Stromal cell of bone marrow (primary cell): ENCODE measurements around the gene DHRSX.
"Not testable (repeated sequence)": the region's sequence is repeated elsewhere in the genome, so short reads cannot be mapped to it uniquely, and the experiment has no call there.

Experiments
- DNase-seq: peaks from one replicate; pipeline ENCODE4 v3.0.0-alpha.2; 2012; ENCODE audit warnings: low read depth

DHRSX gene

DNA sequence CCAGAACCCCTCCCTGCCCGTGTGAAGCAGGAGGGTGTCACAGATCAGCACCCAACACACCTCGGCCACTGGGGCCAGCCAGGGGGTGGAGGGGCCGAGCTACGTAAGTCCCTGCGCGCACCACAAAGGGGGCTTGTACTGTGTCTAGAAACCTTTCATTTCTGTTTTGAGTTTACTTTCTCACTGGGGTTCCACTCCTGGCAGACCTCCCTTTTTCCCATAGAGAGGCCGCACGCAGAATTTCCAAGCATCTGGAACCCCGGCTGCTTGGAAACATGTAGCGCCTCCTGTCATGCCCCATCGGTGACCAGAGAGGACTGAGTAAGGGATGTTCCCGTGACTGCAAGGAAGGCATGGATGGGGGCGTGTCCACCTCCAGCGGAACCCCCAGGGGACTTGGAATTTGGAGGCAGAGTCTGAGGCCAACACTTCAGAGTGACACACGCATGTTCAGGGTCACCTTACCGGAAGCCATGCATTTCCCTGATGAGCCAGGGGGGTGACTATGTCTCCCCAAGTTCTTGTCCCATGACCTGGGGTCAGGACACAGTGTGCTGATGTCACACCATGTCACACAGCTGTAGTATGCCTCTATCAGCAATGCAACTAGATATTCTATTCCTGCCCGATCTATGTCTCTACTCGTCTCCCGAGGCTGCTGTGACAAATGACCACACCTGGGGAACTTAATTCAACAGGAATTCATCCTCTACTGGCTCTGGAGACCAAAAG, 105.3 kb downstream of the DHRSX start:
- no peak for DNase-seq

GRCh38 chrX:2391869-2392606, 108.7 kb downstream of the DHRSX start:
- DNase-seq, result no peak

- DNase-seq, result no peak
These were observed 110.0 kb downstream of the DHRSX start for GRCh38 chrX:2390754-2391153.

DNA sequence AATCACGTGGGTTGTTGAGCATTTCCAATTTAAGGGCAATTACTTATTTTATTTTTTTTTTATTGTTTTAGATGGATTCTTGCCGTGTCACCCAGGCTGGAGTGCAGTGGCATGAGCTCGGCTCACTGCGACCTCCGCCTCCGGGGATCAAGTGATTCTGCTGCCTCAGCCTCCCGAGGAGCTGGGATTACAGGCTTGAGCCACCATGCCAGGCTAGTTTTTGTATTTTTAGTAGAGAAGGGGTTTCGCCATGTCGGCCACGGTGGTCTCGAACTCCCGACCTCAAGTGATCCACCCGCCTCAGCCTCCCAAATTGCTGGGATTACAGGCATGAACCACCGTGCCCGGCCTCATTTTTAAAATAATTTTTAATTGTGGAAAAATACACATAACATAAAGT, 111.0 kb downstream of the DHRSX start:
- not testable (repeated sequence) for DNase-seq

DNA sequence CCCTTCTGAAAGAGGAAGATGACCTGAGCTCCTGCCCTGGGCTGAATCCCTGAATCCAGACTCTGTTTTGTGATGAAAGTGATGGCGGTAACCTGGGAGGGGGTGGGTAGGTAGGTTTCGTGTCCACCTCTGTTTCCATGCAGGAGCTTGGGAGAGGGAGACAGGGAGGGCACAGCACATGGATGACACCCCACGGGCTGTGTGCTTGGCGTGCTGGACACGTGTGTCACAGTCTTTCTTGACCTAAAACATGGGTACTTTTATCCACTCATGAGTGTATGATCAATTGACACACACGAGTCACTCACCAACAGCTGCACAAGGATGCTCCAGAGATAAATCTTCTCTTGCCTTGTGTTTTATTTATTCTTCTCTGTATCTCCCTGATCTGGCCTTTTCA, 111.5 kb downstream of the DHRSX start:
- no peak for DNase-seq

DNA sequence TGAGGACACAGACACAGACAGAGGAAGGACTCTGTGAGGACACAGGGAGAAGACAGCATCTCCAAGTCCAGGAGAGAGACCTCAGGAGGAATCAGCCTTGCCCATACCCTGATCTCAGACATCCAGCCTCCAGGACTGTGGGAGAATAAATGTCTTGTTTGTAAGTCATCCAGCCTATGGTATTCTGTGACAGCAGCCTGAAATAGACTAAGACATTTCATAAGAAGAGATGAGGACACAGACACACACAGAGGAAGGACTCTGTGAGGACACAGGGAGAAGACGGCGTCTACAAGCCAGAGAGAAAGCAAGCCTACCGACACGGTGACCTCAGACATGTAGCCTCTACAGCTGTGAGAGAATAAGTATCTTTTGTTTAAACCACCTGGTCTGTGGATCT, 112.1 kb downstream of the DHRSX start:
- DNase-seq, result no peak

- DNase-seq, result no peak
These were observed 113.0 kb downstream of the DHRSX start for GRCh38 chrX:2387614-2388239.

GRCh38 chrX:2385224-2385623, 115.6 kb downstream of the DHRSX start:
- peak; percentile 58 for DNase-seq

- no peak for DNase-seq
These were observed 116.3 kb downstream of the DHRSX start for GRCh38 chrX:2384486-2384885.

DNA sequence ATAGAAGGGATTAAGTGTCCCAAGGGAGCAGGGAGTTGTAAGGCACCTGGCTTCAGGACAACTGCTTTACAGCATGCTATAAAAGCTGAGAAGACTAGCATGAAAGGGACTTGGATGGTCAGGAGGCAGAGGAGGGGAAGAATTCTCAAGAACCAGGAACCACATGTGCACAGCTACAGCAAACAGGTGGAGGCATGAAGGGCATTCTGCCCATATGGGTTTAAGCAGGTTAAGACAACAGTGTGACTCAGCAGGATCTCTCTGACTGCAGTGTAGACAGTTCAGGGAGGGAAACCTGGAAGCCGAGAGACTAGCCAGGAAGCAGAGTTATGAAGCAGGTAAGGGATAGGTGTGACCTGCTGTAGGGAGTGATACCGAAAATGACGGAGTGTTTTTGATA, 117.0 kb downstream of the DHRSX start:
- DNase-seq, result no peak

DNA sequence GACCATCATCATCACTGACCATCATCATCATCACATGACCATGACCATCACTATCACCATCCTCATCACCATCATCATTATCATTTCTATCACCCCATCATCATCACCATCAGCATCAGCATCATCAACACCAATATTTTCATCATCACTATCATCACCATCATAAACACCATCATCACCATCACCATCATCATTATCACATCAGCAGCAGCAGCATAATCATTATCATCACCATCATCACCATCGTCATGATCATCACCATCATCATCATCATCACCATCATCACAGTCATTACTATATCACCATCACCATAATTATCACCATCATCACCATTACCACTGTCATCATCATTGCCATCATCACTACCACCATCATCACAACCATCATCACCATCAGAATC, 117.6 kb downstream of the DHRSX start:
- DNase-seq, result no peak

GRCh38 chrX:2382433-2383048, 118.2 kb downstream of the DHRSX start:
- not testable (repeated sequence) for DNase-seq

- DNase-seq, result no peak
These were observed 124.6 kb downstream of the DHRSX start for GRCh38 chrX:2376166-2376565.

GRCh38 chrX:2374086-2374485, 126.7 kb downstream of the DHRSX start:
- peak; percentile 54 for DNase-seq

DNA sequence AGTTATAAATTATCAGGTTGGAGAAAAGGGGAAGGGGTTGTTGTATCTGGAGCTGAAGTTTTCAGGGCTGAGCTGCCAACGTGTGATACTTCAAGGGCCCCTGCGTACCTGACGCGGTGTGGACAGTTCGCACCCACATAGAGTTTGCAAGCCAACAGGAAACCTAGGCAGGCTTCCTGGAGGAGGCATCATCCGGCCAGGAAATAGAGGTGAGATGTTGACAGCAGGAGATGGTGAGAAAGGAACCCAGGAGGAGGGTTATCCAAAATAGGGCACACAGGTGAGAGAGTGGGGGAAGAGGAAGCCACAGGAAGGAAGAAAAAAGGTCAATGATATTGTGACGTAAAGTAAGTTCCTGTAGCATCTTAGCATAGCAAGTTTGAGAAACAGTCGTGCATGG, 127.2 kb downstream of the DHRSX start:
- no peak for DNase-seq

DNA sequence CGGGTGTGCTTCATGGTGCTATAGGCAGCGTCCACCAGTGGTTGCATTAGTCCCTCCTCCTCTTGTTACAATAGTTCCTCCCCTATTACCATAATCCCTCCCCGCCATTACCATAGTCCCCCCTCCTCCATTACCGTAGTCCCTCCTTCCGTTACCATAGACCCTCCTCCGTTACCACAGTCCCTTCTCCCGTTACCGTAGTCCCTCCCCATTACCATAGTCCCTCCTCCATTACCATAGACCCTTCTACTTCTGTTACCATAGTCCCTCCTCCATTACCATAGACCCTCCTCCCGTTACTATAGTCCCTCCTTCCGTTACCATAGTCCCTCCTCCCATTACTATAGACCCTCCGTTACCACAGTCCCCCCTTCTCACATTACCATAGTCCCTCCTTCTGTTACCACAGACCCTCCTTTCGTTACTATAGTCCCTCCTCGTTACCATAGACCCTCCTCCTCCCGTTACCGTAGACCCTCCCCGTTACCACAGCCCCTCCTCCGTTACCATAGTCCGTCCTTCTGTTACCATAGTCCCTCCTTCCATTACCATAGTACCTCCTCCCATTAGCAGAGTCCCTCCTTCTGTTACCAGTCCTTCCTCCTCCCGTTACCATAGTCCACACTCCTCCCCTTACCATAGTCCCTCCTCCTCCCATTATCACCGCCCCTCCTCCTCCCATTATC, 129.6 kb downstream of the DHRSX start:
- DNase-seq, result no peak

GRCh38 chrX:2370456-2370855, 130.3 kb downstream of the DHRSX start:
- no peak for DNase-seq

- DNase-seq, result no peak
These were observed 131.6 kb downstream of the DHRSX start for GRCh38 chrX:2369206-2369605.

DNA sequence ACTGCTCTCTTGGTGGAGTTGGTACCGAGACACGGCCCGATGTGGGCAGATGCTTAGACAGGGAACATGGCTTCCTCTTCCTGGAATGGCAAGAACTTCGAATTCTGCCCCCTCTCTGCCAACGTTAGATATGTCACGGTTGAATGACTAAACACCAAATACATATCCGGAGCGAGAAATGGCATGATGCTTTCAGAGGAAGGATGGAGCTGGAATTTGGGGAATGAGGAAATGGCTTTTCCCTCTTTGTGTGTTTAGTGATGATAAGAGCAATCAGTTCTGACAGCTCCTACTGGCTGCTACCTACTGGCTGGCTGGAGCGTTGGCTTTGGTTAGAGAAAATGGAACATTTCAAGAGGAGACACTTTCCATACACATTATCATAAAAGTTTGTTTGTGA, 140.0 kb downstream of the DHRSX start:
- DNase-seq, result no peak

- not testable (repeated sequence) for DNase-seq
These were observed 141.3 kb downstream of the DHRSX start for GRCh38 chrX:2359522-2359921.

- DNase-seq, result peak; percentile 91
These were observed 148.5 kb downstream of the DHRSX start for GRCh38 chrX:2351999-2352995.
